GM04503 (cell line): ENCODE measurements around the gene CD6.

Source experiments
- DNase-seq: peaks from one replicate; pipeline ENCODE4 v3.0.0-alpha.2; 2012; ENCODE audit warnings: low read depth

Gene CD6

GRCh38 chr11:60985991-60986915 is 14.8 kb downstream of the CD6 start:
- no peak for DNase-seq

- no peak for DNase-seq
Measured at GRCh38 chr11:60987577-60988277, 16.2 kb downstream of the CD6 start.

- no peak for DNase-seq
Measured at GRCh38 chr11:60988658-60989057, 17.2 kb downstream of the CD6 start.

GRCh38 chr11:60989093-60989650 is 17.7 kb downstream of the CD6 start:
- DNase-seq: no peak

- no peak for DNase-seq
Measured at GRCh38 chr11:60991457-60991856, 20.0 kb downstream of the CD6 start.

- no peak for DNase-seq
Measured at GRCh38 chr11:60992842-60993409, 21.4 kb downstream of the CD6 start.

GRCh38 chr11:60993615-60994014 is 22.1 kb downstream of the CD6 start:
- DNase-seq: no peak

GRCh38 chr11:60994541-60995080 is 23.1 kb downstream of the CD6 start:
- DNase-seq: no peak

- DNase-seq: no peak
Measured at GRCh38 chr11:60995798-60996197, 24.3 kb downstream of the CD6 start.

- no peak for DNase-seq
Measured at GRCh38 chr11:60996381-60997138, 25.1 kb downstream of the CD6 start.

GRCh38 chr11:61000426-61000825 is 28.9 kb downstream of the CD6 start:
- no peak for DNase-seq

- DNase-seq: no peak
Measured at GRCh38 chr11:61001931-61002330, 30.5 kb downstream of the CD6 start.

- DNase-seq: no peak
Measured at GRCh38 chr11:61002598-61002997, 31.1 kb downstream of the CD6 start.

GRCh38 chr11:61004180-61004611 is 32.7 kb downstream of the CD6 start:
- no peak for DNase-seq

- DNase-seq: no peak
Measured at GRCh38 chr11:61004761-61005181, 33.3 kb downstream of the CD6 start.

GRCh38 chr11:61007383-61007955 is 36.0 kb downstream of the CD6 start:
- DNase-seq: no peak

GRCh38 chr11:61007956-61008896 is 36.7 kb downstream of the CD6 start:
- no peak for DNase-seq

- DNase-seq: no peak
Measured at GRCh38 chr11:61008971-61009370, 37.5 kb downstream of the CD6 start.

- no peak for DNase-seq
Measured at GRCh38 chr11:61009392-61010275, 38.2 kb downstream of the CD6 start.
